ENCODE measurements around the gene ZFP36L1. TPM values are rescaled to one million over a fixed set of nuclear protein-coding genes. Genes with fewer than 3 reads are reported as not detected.

ZFP36L1 gene
- total and polyA plus RNA-seq, 10 of the 15 experiments (the other 5 are each of a cell fraction or from before 2014, with no cell fraction given): 22.0 to 184 (median 66.1) TPM

GRCh38 chr14:68822132-68822651 lies 29.3 kb upstream of the ZFP36L1 start (continued):
- TF ChIP-seq SREBF1 (IDR thresholded peaks at IDR 0.05; ENCODE audit: low read length) (no peak), MXI1 (IDR thresholded peaks at IDR 0.05; ENCODE audit: low read depth, low read length) (peak; percentile 15), ZNF384 (IDR thresholded peaks at IDR 0.05; ENCODE audit: borderline replicate concordance, low read depth, low read length) (no peak), KAT2A (conservative IDR thresholded peaks at IDR 0.05; ENCODE audit: control insufficient read depth, low read depth, low read length) (no peak), EED (IDR thresholded peaks at IDR 0.05; ENCODE audit: low read depth) (no peak), BCL11A (IDR thresholded peaks at IDR 0.05; ENCODE audit: low read depth, low read length) (no peak), FOS (IDR thresholded peaks at IDR 0.05; ENCODE audit: borderline replicate concordance, extremely low read depth, insufficient read length) (no peak), YY1 (IDR thresholded peaks at IDR 0.05; ENCODE audit: low read depth, low read length) (peak; percentile 71), POU2F2 (IDR thresholded peaks at IDR 0.05; ENCODE audit: borderline replicate concordance, low read depth, low read length) (peak; percentile 85; the same call in 2 of the 3 replicates), NFXL1 (IDR thresholded peaks at IDR 0.05; ENCODE audit: borderline replicate concordance) (no peak), HDGF (IDR thresholded peaks at IDR 0.05) (peak; percentile 56; the same call in 1 of the 2 replicates), RELA (IDR thresholded peaks at IDR 0.05; ENCODE audit: borderline replicate concordance, partially characterized antibody) (no peak), MTA2 (IDR thresholded peaks at IDR 0.05; ENCODE audit: low read depth) (peak; percentile 34; the same call in 1 of the 2 replicates)
- TF ChIP-seq, protein P1, sequence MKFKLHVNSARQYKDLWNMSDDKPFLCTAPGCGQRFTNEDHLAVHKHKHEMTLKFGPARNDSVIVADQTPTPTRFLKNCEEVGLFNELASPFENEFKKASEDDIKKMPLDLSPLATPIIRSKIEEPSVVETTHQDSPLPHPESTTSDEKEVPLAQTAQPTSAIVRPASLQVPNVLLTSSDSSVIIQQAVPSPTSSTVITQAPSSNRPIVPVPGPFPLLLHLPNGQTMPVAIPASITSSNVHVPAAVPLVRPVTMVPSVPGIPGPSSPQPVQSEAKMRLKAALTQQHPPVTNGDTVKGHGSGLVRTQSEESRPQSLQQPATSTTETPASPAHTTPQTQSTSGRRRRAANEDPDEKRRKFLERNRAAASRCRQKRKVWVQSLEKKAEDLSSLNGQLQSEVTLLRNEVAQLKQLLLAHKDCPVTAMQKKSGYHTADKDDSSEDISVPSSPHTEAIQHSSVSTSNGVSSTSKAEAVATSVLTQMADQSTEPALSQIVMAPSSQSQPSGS (IDR thresholded peaks at IDR 0.05; ENCODE audit: low read length): no peak
- TF ChIP-seq, protein P2, sequence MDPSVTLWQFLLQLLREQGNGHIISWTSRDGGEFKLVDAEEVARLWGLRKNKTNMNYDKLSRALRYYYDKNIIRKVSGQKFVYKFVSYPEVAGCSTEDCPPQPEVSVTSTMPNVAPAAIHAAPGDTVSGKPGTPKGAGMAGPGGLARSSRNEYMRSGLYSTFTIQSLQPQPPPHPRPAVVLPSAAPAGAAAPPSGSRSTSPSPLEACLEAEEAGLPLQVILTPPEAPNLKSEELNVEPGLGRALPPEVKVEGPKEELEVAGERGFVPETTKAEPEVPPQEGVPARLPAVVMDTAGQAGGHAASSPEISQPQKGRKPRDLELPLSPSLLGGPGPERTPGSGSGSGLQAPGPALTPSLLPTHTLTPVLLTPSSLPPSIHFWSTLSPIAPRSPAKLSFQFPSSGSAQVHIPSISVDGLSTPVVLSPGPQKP (IDR thresholded peaks at IDR 0.05; ENCODE audit: low read depth, low read length): no peak
- TF ChIP-seq, protein P3, sequence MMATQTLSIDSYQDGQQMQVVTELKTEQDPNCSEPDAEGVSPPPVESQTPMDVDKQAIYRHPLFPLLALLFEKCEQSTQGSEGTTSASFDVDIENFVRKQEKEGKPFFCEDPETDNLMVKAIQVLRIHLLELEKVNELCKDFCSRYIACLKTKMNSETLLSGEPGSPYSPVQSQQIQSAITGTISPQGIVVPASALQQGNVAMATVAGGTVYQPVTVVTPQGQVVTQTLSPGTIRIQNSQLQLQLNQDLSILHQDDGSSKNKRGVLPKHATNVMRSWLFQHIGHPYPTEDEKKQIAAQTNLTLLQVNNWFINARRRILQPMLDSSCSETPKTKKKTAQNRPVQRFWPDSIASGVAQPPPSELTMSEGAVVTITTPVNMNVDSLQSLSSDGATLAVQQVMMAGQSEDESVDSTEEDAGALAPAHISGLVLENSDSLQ (IDR thresholded peaks at IDR 0.05): peak; percentile 58
- TF ChIP-seq, protein P4, sequence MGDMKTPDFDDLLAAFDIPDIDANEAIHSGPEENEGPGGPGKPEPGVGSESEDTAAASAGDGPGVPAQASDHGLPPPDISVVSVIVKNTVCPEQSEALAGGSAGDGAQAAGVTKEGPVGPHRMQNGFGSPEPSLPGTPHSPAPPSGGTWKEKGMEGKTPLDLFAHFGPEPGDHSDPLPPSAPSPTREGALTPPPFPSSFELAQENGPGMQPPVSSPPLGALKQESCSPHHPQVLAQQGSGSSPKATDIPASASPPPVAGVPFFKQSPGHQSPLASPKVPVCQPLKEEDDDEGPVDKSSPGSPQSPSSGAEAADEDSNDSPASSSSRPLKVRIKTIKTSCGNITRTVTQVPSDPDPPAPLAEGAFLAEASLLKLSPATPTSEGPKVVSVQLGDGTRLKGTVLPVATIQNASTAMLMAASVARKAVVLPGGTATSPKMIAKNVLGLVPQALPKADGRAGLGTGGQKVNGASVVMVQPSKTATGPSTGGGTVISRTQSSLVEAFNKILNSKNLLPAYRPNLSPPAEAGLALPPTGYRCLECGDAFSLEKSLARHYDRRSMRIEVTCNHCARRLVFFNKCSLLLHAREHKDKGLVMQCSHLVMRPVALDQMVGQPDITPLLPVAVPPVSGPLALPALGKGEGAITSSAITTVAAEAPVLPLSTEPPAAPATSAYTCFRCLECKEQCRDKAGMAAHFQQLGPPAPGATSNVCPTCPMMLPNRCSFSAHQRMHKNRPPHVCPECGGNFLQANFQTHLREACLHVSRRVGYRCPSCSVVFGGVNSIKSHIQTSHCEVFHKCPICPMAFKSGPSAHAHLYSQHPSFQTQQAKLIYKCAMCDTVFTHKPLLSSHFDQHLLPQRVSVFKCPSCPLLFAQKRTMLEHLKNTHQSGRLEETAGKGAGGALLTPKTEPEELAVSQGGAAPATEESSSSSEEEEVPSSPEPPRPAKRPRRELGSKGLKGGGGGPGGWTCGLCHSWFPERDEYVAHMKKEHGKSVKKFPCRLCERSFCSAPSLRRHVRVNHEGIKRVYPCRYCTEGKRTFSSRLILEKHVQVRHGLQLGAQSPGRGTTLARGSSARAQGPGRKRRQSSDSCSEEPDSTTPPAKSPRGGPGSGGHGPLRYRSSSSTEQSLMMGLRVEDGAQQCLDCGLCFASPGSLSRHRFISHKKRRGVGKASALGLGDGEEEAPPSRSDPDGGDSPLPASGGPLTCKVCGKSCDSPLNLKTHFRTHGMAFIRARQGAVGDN (IDR thresholded peaks at IDR 0.05): peak; percentile 82; the same call in 1 of the 2 replicates
- TF ChIP-seq, protein P5, sequence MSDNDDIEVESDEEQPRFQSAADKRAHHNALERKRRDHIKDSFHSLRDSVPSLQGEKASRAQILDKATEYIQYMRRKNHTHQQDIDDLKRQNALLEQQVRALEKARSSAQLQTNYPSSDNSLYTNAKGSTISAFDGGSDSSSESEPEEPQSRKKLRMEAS (IDR thresholded peaks at IDR 0.05; ENCODE audit: low read depth, low read length): no peak
- TF ChIP-seq, protein P6, sequence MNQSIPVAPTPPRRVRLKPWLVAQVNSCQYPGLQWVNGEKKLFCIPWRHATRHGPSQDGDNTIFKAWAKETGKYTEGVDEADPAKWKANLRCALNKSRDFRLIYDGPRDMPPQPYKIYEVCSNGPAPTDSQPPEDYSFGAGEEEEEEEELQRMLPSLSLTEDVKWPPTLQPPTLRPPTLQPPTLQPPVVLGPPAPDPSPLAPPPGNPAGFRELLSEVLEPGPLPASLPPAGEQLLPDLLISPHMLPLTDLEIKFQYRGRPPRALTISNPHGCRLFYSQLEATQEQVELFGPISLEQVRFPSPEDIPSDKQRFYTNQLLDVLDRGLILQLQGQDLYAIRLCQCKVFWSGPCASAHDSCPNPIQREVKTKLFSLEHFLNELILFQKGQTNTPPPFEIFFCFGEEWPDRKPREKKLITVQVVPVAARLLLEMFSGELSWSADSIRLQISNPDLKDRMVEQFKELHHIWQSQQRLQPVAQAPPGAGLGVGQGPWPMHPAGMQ (IDR thresholded peaks at IDR 0.05; ENCODE audit: borderline replicate concordance): no peak

Measured in GM12878 (cell line).